NCI-H748 treated with DMSO at 0.1 percent for 48 hours (cell line): Measurements from ENCODE around the gene ELMO3.

Source experiments
- DNase-seq: peaks from one replicate; lab custom pipeline; 2025; lab: John Stamatoyannopoulos, UW

ELMO3 gene

DNA sequence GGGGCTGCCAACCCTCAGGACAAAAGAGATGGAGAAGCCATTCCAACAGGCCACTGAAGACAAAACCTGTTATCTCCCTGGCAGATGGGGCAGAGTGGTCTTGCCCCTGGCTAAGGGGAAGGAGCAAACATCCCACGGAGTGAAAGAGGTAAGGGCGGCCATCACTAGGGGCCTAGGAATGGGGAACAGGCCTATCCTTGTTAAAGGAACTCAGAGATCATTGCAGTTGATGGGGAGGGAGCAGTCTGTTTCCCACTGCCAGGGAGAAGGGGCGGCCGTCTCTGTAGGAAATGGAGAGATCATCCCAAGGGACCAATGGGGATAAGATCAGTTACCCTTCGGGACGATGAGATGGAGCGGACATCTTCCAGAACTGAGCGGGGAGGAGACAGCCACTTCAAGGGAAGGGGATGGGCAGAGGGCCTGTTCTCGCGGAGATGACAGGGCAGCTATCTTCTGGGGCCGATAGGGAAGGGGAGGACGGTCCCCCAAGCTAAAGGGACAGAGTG lies 27.4 kb downstream of the ELMO3 start:
- no peak for DNase-seq

DNA sequence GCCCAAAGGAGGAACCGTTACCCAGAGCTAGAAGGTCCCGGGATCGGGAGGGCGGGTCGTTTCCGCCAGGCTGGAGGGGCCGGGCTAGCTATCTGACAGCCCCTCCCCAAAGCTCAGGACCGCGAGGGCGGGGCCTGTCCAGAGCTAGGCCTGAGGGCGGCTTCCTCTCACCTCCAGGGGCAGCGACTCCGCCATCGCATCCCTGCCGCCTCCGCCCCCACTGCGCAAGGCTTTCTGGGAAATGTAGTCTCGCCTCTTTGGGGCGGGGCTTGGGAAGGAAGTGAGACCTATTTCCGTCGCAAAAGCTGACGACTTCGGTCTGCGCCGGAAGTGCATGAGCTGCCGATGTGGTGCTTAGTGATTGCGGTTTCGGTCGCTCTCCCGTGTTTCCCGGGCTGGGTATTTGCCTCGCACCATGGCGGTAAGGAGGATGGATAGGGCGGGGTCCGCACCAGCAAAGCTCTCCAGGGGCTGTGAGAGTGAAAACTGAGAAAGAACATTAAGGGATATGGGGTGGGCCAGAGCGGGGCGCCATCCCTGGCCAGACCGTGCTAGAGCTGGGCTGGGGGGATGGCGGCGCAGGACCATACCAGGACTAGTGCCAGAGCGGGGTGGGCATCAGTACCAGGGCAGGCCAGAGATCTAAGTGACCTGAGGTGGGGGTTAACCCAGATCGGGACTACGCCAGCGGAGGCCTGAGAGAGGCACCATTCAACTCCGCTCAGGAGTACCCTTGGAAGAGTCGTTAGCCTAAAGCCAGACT lies 28.1 kb downstream of the ELMO3 start, which contains the start of gene TMEM208:
TSS of gene TMEM208 (plus strand) at position 327 of the 763 bp plus-strand sequence. CDS start at position 416, 89 bp downstream.
- DNase-seq: peak; percentile 90

DNA sequence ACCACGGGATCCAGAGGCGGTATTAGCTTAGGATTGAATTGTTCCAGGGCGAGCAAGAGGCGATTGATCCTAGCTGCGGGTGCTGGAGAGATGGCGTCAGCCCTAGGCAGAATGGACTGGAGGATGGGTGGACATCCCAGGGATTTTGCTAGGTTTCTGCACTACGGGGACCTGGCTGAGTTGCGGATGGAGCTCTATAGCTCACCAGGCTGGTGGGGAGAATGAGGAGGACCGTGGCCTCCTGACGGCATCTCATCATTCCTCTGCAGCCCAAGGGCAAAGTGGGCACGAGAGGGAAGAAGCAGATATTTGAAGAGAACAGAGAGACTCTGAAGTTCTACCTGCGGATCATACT lies 28.6 kb downstream of the ELMO3 start:
- no peak for DNase-seq

DNA sequence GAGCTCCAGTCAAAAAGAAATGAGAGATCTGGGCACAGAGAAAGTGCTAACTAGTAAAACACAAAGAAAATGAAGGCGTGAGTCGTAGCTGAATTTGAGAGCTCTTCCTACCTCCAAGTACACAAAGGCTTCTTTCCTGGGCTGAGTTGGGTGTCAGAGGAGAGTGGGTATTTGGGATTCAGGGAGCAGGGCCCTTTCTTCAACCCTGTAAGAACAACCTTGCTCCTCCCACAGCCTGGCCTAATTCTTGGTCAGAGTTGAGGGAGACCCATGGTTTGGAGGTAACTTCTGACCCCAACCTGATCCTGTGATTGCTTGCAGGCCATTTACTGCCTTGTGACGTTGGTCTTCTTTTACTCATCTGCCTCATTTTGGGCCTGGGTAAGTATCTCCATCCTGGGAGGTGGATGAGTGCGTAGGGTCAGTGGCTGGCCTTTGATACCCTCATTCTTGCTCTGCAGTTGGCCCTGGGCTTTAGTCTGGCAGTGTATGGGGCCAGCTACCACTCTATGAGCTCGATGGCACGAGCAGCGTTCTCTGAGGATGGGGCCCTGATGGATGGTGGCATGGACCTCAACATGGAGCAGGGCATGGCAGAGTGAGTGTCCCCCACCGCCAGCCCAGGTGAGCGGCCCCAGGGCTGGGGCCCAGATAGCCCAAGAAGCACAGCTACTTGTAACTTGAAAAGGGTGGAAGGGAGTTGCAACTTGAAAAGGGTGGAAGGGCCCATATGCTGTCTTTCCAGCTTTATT lies 29.3 kb downstream of the ELMO3 start:
- no peak for DNase-seq

DNA sequence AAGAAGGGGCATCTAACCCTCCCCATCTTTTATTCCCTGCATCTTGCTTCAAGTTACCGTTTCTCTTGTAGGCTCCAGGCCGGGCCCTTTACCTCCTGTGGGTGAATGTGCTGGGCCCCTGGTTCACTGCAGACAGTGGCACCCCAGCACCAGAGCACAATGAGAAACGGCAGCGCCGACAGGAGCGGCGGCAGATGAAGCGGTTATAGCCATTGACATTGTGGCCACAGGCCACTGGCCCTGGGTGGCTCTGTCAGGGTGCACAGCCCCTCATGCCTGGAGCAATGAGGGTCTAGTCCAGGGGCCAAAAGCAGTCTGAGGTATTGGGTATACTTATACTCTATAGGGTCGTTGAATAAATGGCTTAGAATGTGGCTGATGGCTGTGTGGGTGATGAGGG lies 30.0 kb downstream of the ELMO3 start:
- no peak for DNase-seq

DNA sequence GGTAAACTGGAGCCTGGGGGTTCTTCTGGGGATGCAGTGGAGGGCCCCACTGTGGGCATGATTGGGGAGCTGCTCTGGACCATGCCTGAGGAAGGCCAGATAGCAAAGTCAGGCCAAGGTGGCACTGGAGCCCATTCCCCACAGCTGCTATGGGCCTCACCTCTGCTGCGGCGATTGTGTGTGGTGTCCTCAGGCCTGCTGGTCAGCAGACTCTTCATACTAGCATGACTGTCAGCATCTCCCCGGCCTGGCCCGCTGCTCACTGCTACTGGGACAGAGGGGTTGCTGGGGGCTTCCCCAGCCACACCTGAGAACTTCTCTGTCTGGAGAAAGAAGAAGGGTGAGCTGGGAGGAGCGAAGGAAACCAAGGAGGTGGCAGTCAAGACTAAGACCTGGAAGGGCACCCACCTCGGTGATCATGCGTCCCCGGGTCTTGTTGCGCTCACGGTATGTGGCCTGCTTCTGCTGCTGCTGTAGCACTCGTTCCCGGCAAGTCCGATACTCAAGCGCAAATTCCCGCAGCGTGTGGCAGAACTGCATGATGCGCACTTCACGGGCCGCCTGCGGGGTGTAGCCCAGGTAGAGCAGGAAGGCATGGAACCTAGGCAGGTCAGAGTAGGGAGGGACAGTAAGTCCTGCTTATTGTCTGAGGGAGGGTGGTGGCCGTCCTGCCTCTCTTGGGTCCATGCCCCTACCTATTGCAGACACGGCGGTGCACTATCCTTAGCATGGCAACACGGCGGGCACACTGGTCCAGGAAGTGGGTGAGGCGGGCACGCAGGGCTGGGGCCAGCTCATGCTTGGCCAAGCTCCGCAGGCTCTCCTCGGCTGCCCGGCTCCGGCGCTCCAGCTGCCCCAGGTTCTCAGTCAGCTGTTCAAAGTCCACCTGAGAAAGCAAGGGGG lies 31.2 kb downstream of the ELMO3 start:
- DNase-seq: no peak

DNA sequence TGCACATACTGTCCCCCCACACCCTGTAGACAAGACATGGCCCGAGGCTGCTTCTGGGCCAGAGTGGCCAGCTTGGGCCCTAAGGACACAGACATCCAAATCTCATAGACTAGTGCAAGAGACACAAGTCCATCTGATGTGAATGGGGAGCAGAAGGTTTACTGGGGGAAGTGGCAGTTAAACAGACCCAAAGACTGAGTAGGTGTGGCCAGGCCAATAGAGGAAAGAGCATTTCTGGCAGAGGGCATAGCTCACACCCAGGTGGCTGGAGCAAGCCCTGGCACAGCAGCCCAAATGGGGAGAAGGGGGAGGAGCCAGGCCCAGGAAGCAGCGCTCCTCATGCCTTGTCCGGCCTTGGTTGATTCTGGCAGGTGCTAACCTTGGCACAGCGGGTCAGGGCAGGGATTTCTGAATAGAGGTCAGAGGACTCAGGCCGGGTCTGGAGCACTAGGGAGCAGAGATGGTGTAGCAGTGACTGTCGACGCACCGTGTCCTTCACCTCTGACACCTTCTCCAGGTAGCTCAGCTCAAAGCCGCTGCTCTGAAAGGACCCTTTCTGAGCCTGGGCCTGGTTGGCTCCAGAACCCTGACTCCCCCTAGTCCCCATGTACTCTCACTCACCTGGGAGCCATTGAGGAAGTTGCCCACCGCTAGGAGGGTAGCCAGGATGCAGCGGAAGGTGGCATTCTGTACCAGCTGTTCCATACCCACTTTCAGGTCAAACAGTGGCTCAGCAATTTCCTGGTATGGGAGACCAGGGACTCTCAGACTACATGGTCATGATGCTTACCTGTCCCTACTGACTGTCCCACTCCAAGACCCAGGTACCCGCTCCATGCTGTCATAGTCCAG lies 32.1 kb downstream of the ELMO3 start:
- DNase-seq: no peak

DNA sequence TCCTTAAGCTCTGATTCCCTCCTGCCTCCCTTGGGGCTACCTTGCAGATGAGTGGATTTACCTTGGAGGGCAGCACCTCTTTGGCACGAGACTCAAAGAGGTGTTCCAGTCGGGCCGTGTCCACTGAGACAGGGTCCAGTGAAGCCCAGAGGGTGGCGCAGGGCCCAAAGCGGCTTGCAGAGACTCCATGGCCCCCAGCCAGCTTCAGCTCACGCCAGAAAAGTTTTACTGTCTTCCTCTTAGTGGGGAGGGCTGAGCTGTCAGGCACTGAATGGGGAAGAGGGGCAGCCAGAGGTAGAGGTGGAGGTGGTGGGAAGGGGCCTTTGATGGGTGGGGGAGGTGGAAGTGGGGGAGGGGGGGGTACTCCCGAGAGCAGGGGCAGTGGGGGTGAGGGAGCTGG lies 34.7 kb downstream of the ELMO3 start:
- DNase-seq: no peak

DNA sequence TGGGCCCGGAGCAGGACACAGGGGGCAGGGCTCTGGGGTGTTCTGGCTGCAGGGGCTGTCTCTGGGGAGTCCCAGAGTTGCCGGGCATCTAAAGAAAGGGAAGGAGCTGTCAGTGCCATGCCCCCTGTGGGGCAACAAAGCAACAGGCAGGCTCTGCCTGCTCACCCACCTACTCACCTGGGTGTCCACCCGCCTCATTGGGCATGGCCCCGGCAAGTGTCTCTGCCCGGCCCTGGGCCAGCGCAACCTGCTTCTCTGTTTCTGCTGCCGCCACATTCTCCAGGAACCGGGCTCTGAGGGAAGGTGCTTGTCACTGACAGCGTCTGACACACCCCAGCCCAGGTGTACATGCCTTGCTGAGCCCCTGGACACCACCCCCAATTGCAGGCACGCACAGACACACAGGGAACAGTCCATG lies 35.3 kb downstream of the ELMO3 start:
- no peak for DNase-seq

DNA sequence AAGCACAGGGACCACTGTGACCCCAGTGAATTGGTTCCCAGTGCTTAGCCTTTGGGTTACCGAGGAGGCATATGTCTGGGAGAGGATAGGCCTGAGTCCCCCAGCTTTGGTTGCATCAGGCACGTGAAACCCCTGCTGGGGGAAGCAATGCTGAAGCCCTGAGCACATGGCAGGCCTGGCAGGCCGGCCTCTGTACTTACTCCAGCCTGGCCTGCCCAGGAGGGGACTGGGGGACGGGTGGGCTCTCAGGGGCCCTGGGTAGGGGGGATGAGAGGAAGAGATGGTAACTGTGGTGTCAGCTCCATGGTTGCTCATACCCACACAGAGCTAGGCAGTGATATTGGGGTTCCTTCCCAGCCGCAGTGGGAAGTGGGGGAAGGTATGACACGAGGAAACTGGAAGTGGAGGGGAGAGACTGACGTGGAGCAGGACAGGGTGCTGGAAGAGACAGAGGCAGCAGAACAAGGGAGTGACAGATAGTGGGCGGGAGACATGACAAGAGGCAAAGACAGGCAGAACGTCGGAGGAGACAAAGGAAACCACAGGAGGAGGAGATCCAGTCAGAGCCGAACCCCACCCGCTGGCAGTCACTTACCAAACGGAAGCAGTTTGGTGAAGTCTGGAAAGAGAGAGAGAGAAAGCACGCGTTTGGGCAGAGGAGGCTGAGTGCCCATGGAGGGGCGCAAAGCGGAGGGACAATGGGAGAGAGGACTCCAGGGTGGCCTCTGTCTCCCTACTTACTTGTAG lies 37.1 kb downstream of the ELMO3 start:
- no peak for DNase-seq

DNA sequence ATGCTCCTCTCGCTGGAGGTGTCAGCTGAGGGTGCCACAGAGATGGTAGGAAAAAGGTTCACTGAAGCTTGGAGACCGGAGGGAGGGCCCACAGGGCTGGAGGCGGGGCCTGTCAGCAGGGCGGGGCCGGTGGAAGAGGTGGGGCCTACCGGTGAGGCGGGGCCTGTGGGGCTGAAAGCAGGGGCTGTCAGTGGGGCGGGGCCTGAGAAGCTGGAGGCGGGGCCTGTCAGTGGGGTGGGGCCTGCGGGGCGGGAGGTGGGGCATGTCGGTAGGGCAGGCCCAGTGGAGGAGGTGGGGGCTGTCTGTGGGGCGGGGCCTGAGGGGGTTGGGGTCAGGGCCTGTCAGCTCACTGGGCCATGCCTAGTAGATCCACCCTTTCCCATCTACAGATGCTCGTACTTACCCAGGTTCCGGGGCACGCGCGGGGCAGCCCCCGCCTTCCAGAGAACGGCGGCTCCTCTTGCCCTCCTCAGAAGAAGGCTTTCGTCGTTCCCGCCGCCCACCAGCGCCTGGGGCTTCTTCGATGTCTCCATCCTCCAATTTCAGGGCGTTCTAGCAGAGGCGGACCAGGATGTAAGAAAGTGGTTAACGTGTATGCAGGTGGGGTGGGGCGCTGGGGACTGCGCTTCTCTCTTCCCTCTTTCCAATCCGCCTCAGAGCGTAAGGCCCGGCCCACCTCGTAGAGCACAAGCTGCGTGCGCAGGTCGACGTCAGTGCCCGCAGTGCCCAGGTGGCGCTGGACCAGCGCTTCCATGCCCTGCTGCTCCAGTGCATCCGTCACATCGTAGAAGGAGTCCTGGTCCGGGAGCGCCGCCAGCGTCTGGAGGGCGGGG lies 37.8 kb downstream of the ELMO3 start:
- DNase-seq: no peak

DNA sequence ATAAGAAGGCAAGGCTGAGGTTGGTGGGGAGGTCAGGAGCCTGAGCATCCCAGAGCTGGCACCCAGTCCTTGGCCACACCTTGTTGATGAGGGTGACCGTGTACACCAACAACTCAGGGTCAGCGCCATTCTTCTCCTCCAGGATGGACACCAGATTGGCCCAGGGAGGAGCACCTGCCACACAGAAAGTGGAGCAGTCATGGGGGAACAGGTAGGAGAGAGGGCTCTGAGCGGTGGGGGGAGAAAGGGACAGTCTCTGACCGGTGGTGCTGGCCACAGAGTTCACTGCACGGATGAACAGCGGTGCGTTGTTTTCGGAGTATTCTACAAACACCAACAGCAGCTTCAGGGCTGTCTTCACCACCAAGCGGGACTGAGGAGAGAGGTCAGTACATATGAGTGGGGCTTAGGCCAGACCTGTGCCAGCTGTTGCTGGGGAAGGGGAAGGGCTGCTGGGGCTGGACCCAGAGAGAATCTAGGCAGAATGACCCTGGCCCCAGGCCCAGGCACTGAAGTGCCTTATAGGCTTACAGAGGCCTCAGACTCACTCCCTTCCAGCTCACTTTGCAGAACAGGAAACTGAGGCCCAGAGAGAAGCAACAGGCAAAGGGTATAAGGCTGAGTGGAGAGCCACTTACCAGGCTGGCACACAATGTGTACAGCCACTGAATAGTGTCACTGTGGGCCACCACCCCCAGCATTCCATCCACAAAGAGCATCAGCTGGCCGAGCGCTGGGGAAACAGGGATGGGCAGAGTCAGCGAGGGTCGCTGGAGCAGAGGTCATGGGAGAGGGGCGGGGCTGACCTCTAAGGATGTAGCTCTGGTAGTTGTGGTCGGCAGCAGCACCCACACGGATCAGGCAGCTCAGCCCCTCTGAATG lies 38.7 kb downstream of the ELMO3 start:
- DNase-seq: no peak

DNA sequence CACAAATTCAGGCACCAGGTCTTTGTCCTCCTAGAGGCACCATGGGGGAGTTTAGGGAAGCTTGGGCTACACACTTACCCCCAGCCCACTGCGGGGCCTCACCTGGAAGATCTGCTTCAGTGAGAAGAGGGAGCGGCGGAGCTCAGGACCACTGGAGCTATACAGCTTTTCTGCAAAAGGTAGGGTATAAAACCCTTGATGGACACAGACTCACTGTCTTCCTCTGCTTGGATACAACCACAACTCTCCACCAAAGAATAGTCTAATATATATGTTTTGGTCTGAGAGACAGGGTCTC lies 39.3 kb downstream of the ELMO3 start:
- DNase-seq: no peak

DNA sequence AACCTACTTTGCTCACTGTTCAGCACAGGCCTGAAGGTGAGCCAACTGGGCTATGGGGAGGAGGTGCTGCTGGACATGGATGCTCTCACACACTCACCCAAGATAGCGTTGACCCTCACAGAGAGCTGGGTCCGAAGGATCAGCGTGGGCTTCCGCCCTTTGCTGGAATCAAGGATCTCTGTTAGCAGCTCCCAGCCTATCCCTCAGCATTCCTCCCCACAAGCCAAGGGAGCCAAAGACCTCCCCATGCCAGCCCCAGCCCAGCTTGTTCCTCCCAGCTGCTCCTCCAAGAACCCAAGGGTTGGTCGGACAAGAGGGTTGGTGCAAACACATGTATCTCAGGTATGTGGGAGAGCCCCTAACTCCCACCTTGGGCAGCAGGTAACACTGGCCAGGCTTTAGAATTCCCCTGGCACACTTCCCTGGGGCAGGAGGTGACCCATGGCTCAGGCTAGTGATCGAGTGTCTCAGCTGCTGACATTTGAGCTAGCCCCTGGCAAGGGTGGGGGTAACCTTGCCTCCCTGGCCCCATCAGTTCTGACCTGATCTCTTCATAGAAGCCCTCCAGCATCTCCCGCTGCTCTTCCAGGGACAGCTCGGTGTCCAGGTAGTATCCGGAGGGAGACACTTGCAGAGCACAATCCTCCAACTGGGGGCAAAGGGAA lies 40.0 kb downstream of the ELMO3 start:
- DNase-seq: no peak

DNA sequence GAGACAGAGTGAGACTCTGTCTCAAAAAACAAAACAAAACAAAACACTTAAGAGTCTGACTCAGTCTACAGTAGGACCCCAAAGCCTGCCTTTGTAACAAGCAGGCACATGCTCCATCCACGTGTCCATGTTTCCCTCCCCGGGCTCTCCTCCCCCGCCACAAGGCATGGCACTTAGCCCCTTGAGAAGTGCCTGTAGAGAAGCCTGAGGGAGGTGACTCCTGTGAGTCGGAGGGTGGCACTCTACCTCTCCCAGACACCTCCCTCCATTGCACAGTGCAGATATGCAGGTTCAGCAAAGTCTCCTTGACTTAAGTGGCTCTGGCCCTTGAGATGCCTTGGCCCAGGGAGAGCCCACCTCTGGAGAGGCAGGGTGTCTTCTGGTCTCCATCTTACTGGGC lies 41.6 kb downstream of the ELMO3 start:
- no peak for DNase-seq

DNA sequence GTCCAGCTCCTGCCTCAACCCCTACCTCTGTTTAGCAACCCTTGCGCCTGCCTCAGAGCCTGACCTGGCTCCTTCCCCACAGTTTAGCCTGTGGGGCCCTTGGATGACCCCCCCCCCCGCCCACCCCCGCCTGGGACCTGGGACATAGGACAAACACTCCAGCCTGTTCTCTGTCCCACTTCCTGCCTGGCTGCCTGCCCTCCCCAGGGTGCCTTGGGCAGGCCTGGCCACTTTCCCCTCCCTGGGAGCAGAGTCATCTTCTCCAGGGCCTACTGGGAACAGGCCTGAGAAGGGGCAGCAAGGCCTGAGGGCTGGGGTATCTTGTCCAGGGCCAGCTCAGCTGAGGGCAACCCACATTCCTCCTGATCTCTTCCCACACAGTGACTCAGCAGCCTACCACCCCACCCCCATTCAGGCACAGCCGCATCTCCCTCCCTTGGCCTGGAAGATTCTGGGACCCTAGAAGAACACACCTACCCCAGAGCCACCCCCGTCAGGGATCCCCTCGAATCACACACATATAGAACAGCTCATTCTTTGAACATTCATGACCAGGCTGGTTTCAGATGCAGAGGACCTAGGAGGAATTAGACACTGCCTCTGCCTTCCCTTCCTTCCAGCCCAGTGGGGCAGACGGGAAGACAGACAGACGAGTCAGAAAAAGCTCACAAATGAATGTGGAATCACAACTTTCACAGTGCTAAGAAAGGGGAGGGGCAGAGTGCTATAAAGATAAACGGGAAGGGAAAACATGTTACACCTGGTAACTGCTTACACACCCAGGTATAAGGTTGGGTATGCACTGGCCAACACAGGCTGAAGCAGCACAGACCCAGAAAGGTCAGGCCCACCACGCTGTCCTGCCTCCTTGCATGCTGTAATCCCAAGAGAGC lies 42.3 kb downstream of the ELMO3 start:
- DNase-seq: no peak

DNA sequence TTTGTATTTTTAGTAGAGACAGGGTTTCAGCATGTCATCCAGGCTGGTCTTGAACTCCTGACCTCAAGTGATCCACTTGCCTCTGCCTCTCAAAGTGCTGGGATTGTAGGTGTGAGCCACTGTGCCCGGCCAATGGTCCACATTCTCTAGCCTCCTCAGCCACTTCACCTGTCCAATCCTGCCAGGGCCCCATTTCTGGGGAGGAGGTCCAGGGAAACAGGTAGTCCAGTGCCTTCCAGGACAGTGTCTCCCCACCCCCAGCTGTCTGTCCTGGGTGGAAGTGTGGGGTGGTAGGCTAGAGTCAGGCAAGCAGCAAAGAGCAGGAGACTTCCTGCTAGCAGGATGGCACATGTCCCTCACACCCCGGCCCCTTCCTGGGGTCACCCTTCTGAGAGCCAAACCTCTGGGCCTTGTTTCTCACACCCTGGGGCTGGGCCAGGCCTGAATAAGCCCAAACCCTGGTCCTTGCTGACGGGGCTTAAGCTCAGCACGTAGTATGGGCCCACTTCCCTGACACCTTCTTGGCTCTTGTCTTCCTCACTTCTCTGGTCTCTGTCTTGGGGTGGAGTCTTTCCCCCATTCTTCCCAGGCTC lies 43.3 kb downstream of the ELMO3 start:
- DNase-seq: no peak
